Prostate gland (tissue), 2 donors: ENCODE data around the gene LCP2. TPM values are rescaled to one million over a fixed set of nuclear protein-coding genes. Genes with fewer than 3 reads are reported as not detected.

Source experiments
- DNase-seq: peaks from one replicate; pipeline ENCODE4 v3.0.0-alpha.2; 2019; ENCODE audit warnings: low spot score
- H3K27ac ChIP-seq, 2 donors: fragments of 200-600 bp; sonication (generic); 2 replicates each; pipeline ENCODE4 v1.5.1; 2017 to 2019
- H3K27me3 ChIP-seq: fragments of 200-600 bp; sonication (generic); replicated peaks from 2 replicates; pipeline ENCODE4 v1.5.1; 2019; ENCODE audit not compliant: insufficient read depth
- H3K36me3 ChIP-seq, 2 donors: fragments of 200-600 bp; sonication (generic); 1 replicate in 1 of 2; 2 replicates in 1 of 2; pipeline versions ENCODE4 v1.5.1 to v1.8.1; 2017 to 2019
- H3K4me1 ChIP-seq: fragments of 200-600 bp; sonication (generic); replicated peaks from 2 replicates; pipeline ENCODE4 v1.5.1; 2019
- H3K4me3 ChIP-seq, 2 donors: fragments of 200-600 bp; sonication (generic); 2 replicates each; pipeline ENCODE4 v1.5.1; 2017 to 2019
- H3K9me3 ChIP-seq: fragments of 200-600 bp; sonication (generic); 2 replicates; pipeline ENCODE4 v1.5.1; 2017
- POLR2A ChIP-seq: fragments of 450-650 bp; IDR thresholded peaks from one replicate; pipeline ENCODE4 v1.6.1; 2016; ENCODE audit warnings: antibody characterized with exemption, mild to moderate bottlenecking
- POLR2AphosphoS5 ChIP-seq: sonication (generic); formaldehyde crosslinking; IDR thresholded peaks from one replicate; pipeline ENCODE4 v1.6.1; 2017; ENCODE audit warnings: antibody characterized with exemption
- WGBS: methylation state at CpG from one replicate; pipeline ENCODE4 v1.1.5; 2018; 5-methylcytosine and 5-hydroxymethylcytosine counted together
- intact Hi-C: fragments of 100-400 bp; cut with DNase I; formaldehyde crosslinking; loops from one replicate; pipeline ENCODE4 v1.14.2; 2022
- total RNA-seq, 2 donors: library from RNA; depleted of rRNA; stranded (reverse); fragments of >200 nt; gene quantifications; one replicate each; pipeline ENCODE4 v1.1.0, GENCODE V29; 2016
- TF ChIP-seq, protein P1 (sequence below), 4 experiments: fragments of 200-600 bp in 2 of 4; fragments of 450-650 bp in 2 of 4; sonication (generic) in 2 of 4; IDR thresholded peaks; 1 replicate in 3 of 4; 2 replicates in 1 of 4; pipeline ENCODE4 v1.5.1; 2016 to 2019; ENCODE audit warnings: antibody characterized with exemption in 4 of 4, mild to moderate bottlenecking in 2 of 4, moderate library complexity in 2 of 4

The LCP2 gene
- total RNA-seq, 2 donors from 2014 or later, result 3.3 to 11.3 TPM

DNA sequence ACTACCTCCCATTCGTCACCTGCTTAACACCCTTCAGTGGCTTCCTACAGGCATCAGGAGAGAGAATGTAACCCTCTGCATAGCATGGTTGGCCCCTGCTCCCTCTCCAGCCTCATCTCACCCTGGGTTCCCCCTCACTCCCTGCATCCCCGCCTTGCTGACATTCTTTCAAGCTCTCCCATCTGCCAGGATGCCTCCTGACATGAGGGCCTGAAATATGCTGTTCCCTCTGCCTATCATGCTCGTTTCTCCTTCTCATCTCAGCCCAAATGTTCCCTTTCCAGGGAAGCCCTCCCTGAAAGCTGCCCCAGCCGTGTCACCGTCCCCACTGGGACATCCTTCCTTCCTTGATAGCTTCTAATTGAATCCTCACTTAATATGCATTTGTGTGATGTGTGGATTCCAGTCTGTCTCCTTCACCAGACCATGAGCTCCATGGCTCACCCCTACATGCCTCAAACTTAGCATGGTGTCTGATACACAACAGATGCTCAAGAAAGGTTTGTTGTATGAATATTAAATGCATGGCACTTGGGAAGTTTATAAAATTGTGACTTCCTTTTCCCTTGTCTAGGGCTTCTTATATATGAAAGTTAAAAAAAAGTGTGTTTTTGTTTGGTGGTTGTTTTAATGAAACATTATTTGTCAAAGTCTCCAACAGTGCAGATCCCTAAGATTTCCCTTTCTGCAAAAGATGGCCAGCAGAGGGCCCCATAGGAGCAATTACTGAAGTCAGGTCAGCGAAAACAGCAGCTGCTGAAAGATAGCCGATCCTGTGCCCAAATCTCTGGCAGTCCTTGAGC lies 72.0 kb downstream of the LCP2 start:
- Histone ChIP-seq H3K4me1 (no peaks in the 10 kb centered on the region), H3K4me3 (no peak overlapping the region), H3K27me3 (no peaks in the 10 kb centered on the region), H3K9me3 (no peaks in the 10 kb centered on the region), H3K36me3 (no peaks in the 10 kb centered on the region), H3K27ac (no peak overlapping the region)
- intact Hi-C loops, result loop anchor here (2.0 to 5.0 kb wide), 2 partner anchors 112 to 195 kb away; no protein-coding TSS in a partner anchor
- peak; percentile 63 for DNase-seq
- TF ChIP-seq POLR2A, result no peak
- TF ChIP-seq, protein P1, sequence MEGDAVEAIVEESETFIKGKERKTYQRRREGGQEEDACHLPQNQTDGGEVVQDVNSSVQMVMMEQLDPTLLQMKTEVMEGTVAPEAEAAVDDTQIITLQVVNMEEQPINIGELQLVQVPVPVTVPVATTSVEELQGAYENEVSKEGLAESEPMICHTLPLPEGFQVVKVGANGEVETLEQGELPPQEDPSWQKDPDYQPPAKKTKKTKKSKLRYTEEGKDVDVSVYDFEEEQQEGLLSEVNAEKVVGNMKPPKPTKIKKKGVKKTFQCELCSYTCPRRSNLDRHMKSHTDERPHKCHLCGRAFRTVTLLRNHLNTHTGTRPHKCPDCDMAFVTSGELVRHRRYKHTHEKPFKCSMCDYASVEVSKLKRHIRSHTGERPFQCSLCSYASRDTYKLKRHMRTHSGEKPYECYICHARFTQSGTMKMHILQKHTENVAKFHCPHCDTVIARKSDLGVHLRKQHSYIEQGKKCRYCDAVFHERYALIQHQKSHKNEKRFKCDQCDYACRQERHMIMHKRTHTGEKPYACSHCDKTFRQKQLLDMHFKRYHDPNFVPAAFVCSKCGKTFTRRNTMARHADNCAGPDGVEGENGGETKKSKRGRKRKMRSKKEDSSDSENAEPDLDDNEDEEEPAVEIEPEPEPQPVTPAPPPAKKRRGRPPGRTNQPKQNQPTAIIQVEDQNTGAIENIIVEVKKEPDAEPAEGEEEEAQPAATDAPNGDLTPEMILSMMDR (IDR thresholded peaks at IDR 0.05), result peak; percentile 38 to 78 (median 70)
- no peak for TF ChIP-seq POLR2AphosphoS5
- 58% methylated on average over 7 of the region's 7 CpGs for WGBS

DNA sequence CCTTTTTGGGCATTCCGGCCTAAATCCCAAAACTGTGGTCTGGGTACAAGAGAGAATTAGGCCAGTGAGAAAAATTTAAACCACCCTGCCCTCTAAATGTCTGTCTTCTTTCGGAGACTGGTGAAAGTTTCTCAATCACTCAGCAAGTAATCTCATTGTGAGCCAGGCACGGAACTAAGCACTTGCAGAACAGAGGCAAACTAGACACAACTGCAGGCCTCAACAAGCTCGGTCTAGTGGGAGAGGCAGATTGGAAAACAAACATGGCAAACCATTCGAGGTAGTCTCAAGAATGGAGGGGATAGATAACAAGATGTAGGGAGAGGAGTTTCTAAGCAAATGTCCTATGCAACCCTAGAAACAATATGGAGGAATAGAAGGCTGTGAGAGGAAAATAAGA lies 73.7 kb downstream of the LCP2 start:
- no peaks in the 10 kb centered on the region for H3K4me1 ChIP-seq
- no peak overlapping the region for H3K4me3 ChIP-seq
- H3K9me3 ChIP-seq, result no peaks in the 10 kb centered on the region
- no peaks in the 10 kb centered on the region for H3K36me3 ChIP-seq
- WGBS, result 77% methylated on average over 5 of the region's 5 CpGs
- no peak overlapping the region for H3K27ac ChIP-seq
- TF ChIP-seq POLR2A, result no peak
- TF ChIP-seq, protein P1 (IDR thresholded peaks at IDR 0.05), result no peak
- no peak for TF ChIP-seq POLR2AphosphoS5
- no peaks in the 10 kb centered on the region for H3K27me3 ChIP-seq
- DNase-seq, result no peak
- intact Hi-C loops, result loop anchor here (5.0 kb wide), 1 partner anchor 408 kb away; no protein-coding TSS in a partner anchor

DNA sequence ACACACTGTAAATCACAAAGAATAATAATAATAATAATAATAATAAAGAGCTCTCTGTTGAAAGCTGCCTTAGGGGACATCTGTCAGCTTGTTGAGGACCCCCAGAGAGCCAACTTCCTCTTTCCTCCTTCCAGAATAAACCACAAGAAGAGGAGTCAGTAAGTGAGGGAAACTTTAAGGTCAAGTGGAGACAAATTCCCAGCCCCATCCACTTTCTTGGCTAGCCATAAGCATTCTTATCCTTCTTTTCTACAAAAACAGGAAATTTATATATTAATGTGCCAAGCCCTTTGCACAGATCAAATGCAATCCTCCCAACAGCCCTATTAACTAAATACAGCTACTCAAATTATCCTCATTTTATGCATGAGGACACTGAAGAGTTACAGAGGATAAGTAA lies 74.2 kb downstream of the LCP2 start:
- no peak for DNase-seq
- Histone ChIP-seq H3K4me3 (no peak overlapping the region), H3K27me3 (no peaks in the 10 kb centered on the region), H3K9me3 (no peaks in the 10 kb centered on the region), H3K27ac (no peak overlapping the region), H3K36me3 (no peaks in the 10 kb centered on the region), H3K4me1 (no peaks in the 10 kb centered on the region)
- intact Hi-C loops, result loop anchor here (5.0 kb wide), 1 partner anchor 409 kb away; no protein-coding TSS in a partner anchor
- TF ChIP-seq POLR2AphosphoS5, result no peak
- TF ChIP-seq, protein P1 (IDR thresholded peaks at IDR 0.05), result no peak
- no peak for TF ChIP-seq POLR2A

DNA sequence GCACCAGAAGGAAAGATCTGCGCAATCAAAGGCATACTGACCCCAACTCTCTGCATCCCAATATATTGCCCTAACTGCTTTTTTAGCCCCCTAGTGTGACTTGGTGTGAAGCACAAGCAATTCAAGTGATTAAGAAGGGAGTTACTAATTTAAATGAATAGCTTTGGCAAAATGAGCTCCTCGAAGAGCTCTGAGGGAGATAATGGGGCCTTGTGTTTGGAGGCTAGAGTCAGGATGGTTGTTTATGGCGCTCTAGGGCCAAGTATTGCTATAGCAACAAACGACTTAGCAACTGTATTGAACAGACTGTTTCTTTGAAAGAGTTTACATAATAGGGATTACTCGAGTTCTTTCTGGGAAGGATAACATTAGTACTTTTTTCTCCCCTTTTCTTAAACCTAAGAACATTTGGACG lies 76.2 kb downstream of the LCP2 start:
- no peaks in the 10 kb centered on the region for H3K27me3 ChIP-seq
- H3K27ac ChIP-seq, result no peak overlapping the region
- H3K9me3 ChIP-seq, result no peaks in the 10 kb centered on the region
- H3K4me1 ChIP-seq, result no peaks in the 10 kb centered on the region
- WGBS, result 49% methylated on average over 6 of the region's 6 CpGs
- no peak for TF ChIP-seq POLR2AphosphoS5
- no peak for TF ChIP-seq POLR2A
- TF ChIP-seq, protein P1 (IDR thresholded peaks at IDR 0.05), result no peak
- DNase-seq, result no peak
- no peaks in the 10 kb centered on the region for H3K36me3 ChIP-seq
- no peak overlapping the region for H3K4me3 ChIP-seq
- intact Hi-C loops, result loop anchor here (5.0 kb wide), 1 partner anchor 411 kb away; no protein-coding TSS in a partner anchor

DNA sequence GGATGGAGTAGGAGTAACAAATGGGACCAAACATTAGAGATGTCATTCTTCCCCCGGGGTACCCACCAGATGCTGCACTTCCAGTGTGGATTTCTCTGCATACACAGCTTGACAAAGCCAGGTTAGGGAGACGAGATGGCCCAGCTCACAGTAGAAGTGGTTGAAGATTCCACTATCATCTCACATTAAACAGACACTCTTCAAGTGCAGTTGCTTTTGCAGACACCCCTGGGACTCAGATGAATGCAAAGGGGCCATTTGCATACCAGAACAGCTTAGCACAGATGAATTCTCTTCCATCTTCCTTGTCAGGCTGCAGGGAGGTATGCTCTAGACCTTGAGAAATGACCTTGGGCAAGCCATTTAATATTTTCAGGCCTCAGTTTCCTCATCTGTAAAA lies 77.4 kb downstream of the LCP2 start:
- no peaks in the 10 kb centered on the region for H3K27me3 ChIP-seq
- whole genome bisulfite sequencing, result 91% methylated on average over 2 of the region's 2 CpGs
- no peak overlapping the region for H3K27ac ChIP-seq
- intact Hi-C loops, result loop anchor here (5.0 kb wide), 1 partner anchor 412 kb away; no protein-coding TSS in a partner anchor
- DNase-seq, result no peak
- TF ChIP-seq POLR2A (no peak), POLR2AphosphoS5 (no peak)
- TF ChIP-seq, protein P1 (IDR thresholded peaks at IDR 0.05), result no peak
- H3K36me3 ChIP-seq, result no peaks in the 10 kb centered on the region
- no peak overlapping the region for H3K4me3 ChIP-seq
- H3K4me1 ChIP-seq, result no peaks in the 10 kb centered on the region
- H3K9me3 ChIP-seq, result no peaks in the 10 kb centered on the region
